ENCODE measurements around the gene APOB.

APOB gene

DNA sequence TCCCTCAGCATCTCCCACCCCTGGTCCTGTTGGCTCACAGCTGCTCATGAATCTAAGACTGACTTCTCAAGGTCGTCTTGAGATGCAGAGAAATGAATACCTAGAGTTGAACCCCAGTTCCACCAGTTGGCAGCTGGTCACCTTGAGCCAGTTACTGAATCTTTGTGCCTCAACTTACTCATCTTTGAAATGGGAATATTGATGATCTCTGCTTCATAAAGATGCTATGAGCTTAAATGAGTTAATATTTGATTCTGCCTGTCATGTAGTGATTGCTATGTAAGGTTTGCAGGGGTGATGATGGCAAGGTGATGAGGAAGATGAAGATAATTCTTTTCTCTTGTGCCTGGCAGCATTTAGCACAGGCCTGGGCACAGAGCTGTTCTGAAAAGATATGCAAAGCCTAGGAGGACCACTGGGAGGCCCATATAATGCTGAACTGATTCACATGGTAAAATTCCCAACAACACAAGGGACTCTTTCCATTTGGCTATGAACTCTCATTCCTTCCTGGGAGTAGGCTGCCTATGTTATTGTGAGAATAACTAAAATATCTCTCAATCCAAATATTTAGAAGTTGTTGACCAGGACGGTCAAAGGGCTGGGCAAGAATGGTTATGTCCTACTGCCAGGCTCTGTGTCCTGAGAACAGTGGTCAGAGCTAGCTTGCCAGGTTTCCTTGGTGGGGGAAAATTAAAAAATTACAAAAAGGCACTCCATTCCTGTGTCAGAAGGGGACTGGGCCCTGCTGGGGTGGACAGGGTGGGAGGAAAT is 70.9 kb downstream of the APOB start:
- no peak for TF ChIP-seq TAF1 (IDR thresholded peaks at IDR 0.05; ENCODE audit: borderline replicate concordance, insufficient read depth, low read length)
- TF ChIP-seq POLR2AphosphoS5 (IDR thresholded peaks at IDR 0.05; ENCODE audit: low read depth, low read length) = no peak
- TF ChIP-seq, protein P1, sequence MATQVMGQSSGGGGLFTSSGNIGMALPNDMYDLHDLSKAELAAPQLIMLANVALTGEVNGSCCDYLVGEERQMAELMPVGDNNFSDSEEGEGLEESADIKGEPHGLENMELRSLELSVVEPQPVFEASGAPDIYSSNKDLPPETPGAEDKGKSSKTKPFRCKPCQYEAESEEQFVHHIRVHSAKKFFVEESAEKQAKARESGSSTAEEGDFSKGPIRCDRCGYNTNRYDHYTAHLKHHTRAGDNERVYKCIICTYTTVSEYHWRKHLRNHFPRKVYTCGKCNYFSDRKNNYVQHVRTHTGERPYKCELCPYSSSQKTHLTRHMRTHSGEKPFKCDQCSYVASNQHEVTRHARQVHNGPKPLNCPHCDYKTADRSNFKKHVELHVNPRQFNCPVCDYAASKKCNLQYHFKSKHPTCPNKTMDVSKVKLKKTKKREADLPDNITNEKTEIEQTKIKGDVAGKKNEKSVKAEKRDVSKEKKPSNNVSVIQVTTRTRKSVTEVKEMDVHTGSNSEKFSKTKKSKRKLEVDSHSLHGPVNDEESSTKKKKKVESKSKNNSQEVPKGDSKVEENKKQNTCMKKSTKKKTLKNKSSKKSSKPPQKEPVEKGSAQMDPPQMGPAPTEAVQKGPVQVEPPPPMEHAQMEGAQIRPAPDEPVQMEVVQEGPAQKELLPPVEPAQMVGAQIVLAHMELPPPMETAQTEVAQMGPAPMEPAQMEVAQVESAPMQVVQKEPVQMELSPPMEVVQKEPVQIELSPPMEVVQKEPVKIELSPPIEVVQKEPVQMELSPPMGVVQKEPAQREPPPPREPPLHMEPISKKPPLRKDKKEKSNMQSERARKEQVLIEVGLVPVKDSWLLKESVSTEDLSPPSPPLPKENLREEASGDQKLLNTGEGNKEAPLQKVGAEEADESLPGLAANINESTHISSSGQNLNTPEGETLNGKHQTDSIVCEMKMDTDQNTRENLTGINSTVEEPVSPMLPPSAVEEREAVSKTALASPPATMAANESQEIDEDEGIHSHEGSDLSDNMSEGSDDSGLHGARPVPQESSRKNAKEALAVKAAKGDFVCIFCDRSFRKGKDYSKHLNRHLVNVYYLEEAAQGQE (IDR thresholded peaks at IDR 0.05; ENCODE audit: insufficient read depth in 1 of 2, low read depth in 2 of 2, low read length in 2 of 2) = no peak
- no peak for TF ChIP-seq SIN3A (IDR thresholded peaks at IDR 0.05; ENCODE audit: borderline replicate concordance, insufficient read depth, low read length)
- TF ChIP-seq FOXP2 (optimal IDR thresholded peaks at IDR 0.05; ENCODE audit: borderline replicate concordance, extremely low read depth, extremely low read length, insufficient read depth) = no peak

DNA sequence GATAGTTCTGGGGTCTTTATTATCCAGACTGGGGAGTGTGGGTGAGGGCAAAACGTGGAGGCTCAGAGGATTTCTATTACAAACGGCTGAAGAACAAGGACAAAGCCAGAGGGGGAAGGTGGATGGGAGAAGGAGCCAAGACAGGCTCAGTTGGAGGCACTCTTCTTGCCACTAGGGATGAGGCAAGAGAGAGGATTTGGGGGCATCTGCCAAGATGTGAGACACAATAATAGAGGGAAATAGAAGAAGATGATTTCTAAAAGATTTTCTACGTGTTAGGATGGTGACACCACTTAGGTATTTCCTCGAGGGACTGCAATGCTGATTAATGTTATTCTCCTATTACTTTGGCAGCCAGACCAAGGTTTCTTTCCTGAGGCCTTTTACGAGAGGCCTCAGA is 71.8 kb downstream of the APOB start:
- TF ChIP-seq, protein P1 (IDR thresholded peaks at IDR 0.05; ENCODE audit: insufficient read depth in 1 of 2, low read depth in 2 of 2, low read length in 2 of 2) = no peak
- TF ChIP-seq TAF1 (IDR thresholded peaks at IDR 0.05; ENCODE audit: borderline replicate concordance, insufficient read depth, low read length) (no peak), SIN3A (IDR thresholded peaks at IDR 0.05; ENCODE audit: borderline replicate concordance, insufficient read depth, low read length) (no peak), POLR2AphosphoS5 (IDR thresholded peaks at IDR 0.05; ENCODE audit: low read depth, low read length) (no peak), FOXP2 (optimal IDR thresholded peaks at IDR 0.05; ENCODE audit: borderline replicate concordance, extremely low read depth, extremely low read length, insufficient read depth) (no peak)

DNA sequence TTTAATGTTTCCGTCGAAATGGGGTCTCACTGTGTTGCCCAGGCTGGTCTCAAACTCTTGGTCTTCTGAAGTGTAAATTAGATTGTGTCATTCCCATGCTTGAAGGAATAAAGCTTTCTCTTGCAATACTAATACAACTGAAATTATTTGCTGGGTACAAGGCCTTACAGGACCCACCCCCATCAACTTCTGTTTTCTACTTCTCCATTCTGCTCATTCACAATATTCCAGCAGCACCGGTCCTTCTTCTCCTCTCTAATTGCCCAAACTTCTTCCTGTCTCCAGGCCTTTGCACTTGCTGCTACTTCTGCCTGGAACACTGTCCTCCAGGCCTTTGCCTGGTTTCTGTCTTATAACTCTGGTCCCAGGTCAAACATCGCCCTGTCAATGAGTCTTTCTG is 73.8 kb downstream of the APOB start:
- TF ChIP-seq SIN3A (IDR thresholded peaks at IDR 0.05; ENCODE audit: borderline replicate concordance, insufficient read depth, low read length) (no peak), POLR2AphosphoS5 (IDR thresholded peaks at IDR 0.05; ENCODE audit: low read depth, low read length) (no peak), TAF1 (IDR thresholded peaks at IDR 0.05; ENCODE audit: borderline replicate concordance, insufficient read depth, low read length) (no peak), FOXP2 (optimal IDR thresholded peaks at IDR 0.05; ENCODE audit: borderline replicate concordance, extremely low read depth, extremely low read length, insufficient read depth) (no peak)
- TF ChIP-seq, protein P1 (IDR thresholded peaks at IDR 0.05; ENCODE audit: insufficient read depth in 1 of 2, low read depth in 2 of 2, low read length in 2 of 2) = no peak

DNA sequence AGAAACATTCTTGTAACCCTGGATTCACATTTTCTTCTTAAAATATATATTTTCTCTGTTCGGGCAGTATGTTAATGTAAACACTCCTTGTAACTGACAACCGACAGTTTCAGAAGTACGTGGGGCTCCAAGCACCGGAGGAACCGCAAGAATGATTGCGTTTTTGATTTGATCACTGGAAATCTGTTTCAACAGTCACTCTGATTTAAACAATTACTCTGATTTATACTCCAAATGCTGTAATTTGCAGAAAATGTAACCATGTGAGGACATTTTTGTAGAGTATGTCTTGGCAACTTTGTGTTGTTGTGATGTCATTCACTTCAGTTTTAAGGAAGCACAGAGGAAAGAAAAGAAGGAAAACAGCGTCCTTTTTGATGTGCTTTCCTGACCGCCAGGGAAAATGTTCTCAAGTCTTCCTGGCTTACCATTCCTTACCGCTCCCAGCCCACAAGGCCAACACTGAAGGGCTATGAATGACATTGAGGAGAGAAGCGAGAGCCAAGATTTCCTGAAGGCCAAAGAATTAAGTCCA is 77.7 kb downstream of the APOB start:
- TF ChIP-seq, protein P1 (IDR thresholded peaks at IDR 0.05; ENCODE audit: insufficient read depth in 1 of 2, low read depth in 2 of 2, low read length in 2 of 2) = no peak
- TF ChIP-seq FOXP2 (optimal IDR thresholded peaks at IDR 0.05; ENCODE audit: borderline replicate concordance, extremely low read depth, extremely low read length, insufficient read depth) = no peak
- TF ChIP-seq TAF1 (IDR thresholded peaks at IDR 0.05; ENCODE audit: borderline replicate concordance, insufficient read depth, low read length) = no peak
- TF ChIP-seq POLR2AphosphoS5 (IDR thresholded peaks at IDR 0.05; ENCODE audit: low read depth, low read length) = no peak
- TF ChIP-seq SIN3A (IDR thresholded peaks at IDR 0.05; ENCODE audit: borderline replicate concordance, insufficient read depth, low read length) = no peak
